GM23338 (cell line): Measurements from ENCODE around the gene PPM1H. TPM values are rescaled to one million over a fixed set of nuclear protein-coding genes. Genes with fewer than 3 reads are reported as not detected.

Experiments used
- ATAC-seq: fragments of 200-7000 bp; cut with Tn5 transposase; 3 replicates; pipeline ENCODE4 v1.9.1; 2020
- DNase-seq: peaks from one replicate; pipeline ENCODE4 v3.0.0-alpha.2; 2015; ENCODE audit warnings: low spot score
- H2AFZ ChIP-seq: fragments of 200-600 bp; sonication (generic); 2 replicates; pipeline ENCODE4 v1.8.0; 2016; ENCODE audit warnings: antibody characterized with exemption, mild to moderate bottlenecking, moderate library complexity
- H3F3A ChIP-seq: fragments of 200-600 bp; sonication (generic); replicated peaks from 2 replicates; pipeline ENCODE4 v1.8.0; 2017; ENCODE audit warnings: antibody characterized with exemption, mixed run types, low read depth
- H3K27ac ChIP-seq: fragments of 200-600 bp; sonication (generic); 2 replicates; pipeline ENCODE4 v1.6.1; 2016; ENCODE audit warnings: low read depth
- H3K27me3 ChIP-seq: fragments of 200-600 bp; sonication (generic); 2 replicates; pipeline ENCODE4 v1.8.0; 2016; ENCODE audit warnings: mild to moderate bottlenecking, mixed run types, moderate library complexity; ENCODE audit not compliant: insufficient read depth
- H3K36me3 ChIP-seq: fragments of 200-600 bp; sonication (generic); 2 replicates; pipeline ENCODE4 v1.8.0; 2016; ENCODE audit warnings: mild to moderate bottlenecking; ENCODE audit not compliant: insufficient read depth
- H3K4me1 ChIP-seq: fragments of 200-600 bp; sonication (generic); 2 replicates; pipeline ENCODE4 v1.8.0; 2016; ENCODE audit warnings: mild to moderate bottlenecking, moderate library complexity; ENCODE audit not compliant: insufficient read depth
- H3K4me2 ChIP-seq: fragments of 200-600 bp; sonication (generic); 2 replicates; pipeline ENCODE4 v1.7.1; 2017; ENCODE audit warnings: mixed run types
- H3K4me3 ChIP-seq: fragments of 200-600 bp; sonication (generic); 2 replicates; pipeline ENCODE4 v1.6.1; 2016; ENCODE audit warnings: mixed run types
- H3K79me2 ChIP-seq: fragments of 200-600 bp; sonication (generic); replicated peaks from 2 replicates; pipeline ENCODE4 v1.8.0; 2017; ENCODE audit warnings: mild to moderate bottlenecking; ENCODE audit not compliant: insufficient read depth
- H3K9me2 ChIP-seq: fragments of 200-600 bp; sonication (generic); 2 replicates; pipeline ENCODE4 v1.8.0; 2017; ENCODE audit not compliant: insufficient read depth
- H4K20me1 ChIP-seq: fragments of 200-600 bp; sonication (generic); replicated peaks from 2 replicates; pipeline ENCODE4 v1.8.0; 2017; ENCODE audit warnings: mild to moderate bottlenecking; ENCODE audit not compliant: insufficient read depth
- H3K27ac Mint-ChIP-seq: 2 replicates; pipeline ENCODE4 v1.8.0; 2020; ENCODE audit warnings: inconsistent platforms, mild to moderate bottlenecking, moderate library complexity, mixed read lengths
- H3K27me3 Mint-ChIP-seq: 3 replicates; pipeline ENCODE4 v1.8.0; 2022; ENCODE audit warnings: low read depth, mild to moderate bottlenecking, moderate library complexity, mixed read lengths, inconsistent platforms; ENCODE audit not compliant: insufficient read depth, poor library complexity
- H3K36me3 Mint-ChIP-seq: 3 replicates; pipeline ENCODE4 v1.8.0; 2021; ENCODE audit warnings: low read depth, mild to moderate bottlenecking, inconsistent platforms, moderate library complexity, mixed read lengths
- H3K4me1 Mint-ChIP-seq: 3 replicates; pipeline ENCODE4 v1.8.0; 2020; ENCODE audit warnings: mild to moderate bottlenecking, inconsistent platforms, mixed read lengths
- H3K4me3 Mint-ChIP-seq: 3 replicates; pipeline ENCODE4 v1.8.0; 2021; ENCODE audit warnings: moderate library complexity, mild to moderate bottlenecking, inconsistent platforms, mixed read lengths
- H3K9me3 Mint-ChIP-seq: 3 replicates; pipeline ENCODE4 v1.8.0; 2020; ENCODE audit warnings: moderate library complexity, mild to moderate bottlenecking, inconsistent platforms, mixed read lengths
- CREB1 ChIP-seq: fragments of 250-450 bp; sonication (Bioruptor Pico); IDR thresholded peaks from 2 replicates; pipeline ENCODE4 v1.5.0; 2020; ENCODE audit warnings: low read depth, mild to moderate bottlenecking, moderate library complexity
- EZH2 ChIP-seq: fragments of 200-600 bp; sonication (generic); IDR thresholded peaks from one replicate; pipeline ENCODE4 v1.8.0; 2017; ENCODE audit warnings: antibody characterized with exemption, mild to moderate bottlenecking, low read depth; ENCODE audit not compliant: unreplicated experiment
- EZH2phosphoT487 ChIP-seq: fragments of 200-600 bp; sonication (generic); IDR thresholded peaks from one replicate; pipeline ENCODE4 v1.8.1; 2018; ENCODE audit warnings: antibody characterized with exemption; ENCODE audit not compliant: unreplicated experiment
- JUNB ChIP-seq: IDR thresholded peaks from one replicate; pipeline ENCODE4 v1.6.1; 2016; ENCODE audit warnings: antibody characterized with exemption; ENCODE audit not compliant: unreplicated experiment
- NANOG ChIP-seq: IDR thresholded peaks from 2 replicates; pipeline ENCODE4 v1.6.1; 2016; ENCODE audit warnings: antibody characterized with exemption, borderline replicate concordance
- STAT1 ChIP-seq: IDR thresholded peaks from one replicate; pipeline ENCODE4 v1.6.1; 2016; ENCODE audit warnings: antibody characterized with exemption; ENCODE audit not compliant: unreplicated experiment
- ZNF331 ChIP-seq: fragments of 250-450 bp; sonication (Bioruptor Pico); IDR thresholded peaks from 2 replicates; pipeline ENCODE4 v1.5.0; 2020; ENCODE audit warnings: low read depth, mild to moderate bottlenecking, moderate library complexity
- polyA plus RNA-seq: library from polyadenylated mRNA; unstranded; fragments of >200 nt; fragmentation: Nextera tagmentation; extraction: Ambion mirVana; gene quantifications from 2 replicates; pipeline ENCODE4 v1.2.1, GENCODE V29; 2016
- total RNA-seq: library from RNA; depleted of rRNA; stranded (reverse); fragments of >200 nt; shearing (Covaris generic); gene quantifications from 2 replicates; pipeline ENCODE4 v1.2.3, GENCODE V29; 2014
- TF ChIP-seq, protein P1 (sequence below): fragments of 250-450 bp; sonication (Bioruptor Pico); IDR thresholded peaks from 2 replicates; pipeline ENCODE4 v1.5.0; 2020; ENCODE audit warnings: mild to moderate bottlenecking, moderate library complexity
- TF ChIP-seq, protein P2 (sequence below): IDR thresholded peaks from one replicate; pipeline ENCODE4 v1.6.1; 2018; ENCODE audit warnings: antibody characterized with exemption; ENCODE audit not compliant: unreplicated experiment

The PPM1H gene
- total and polyA plus RNA-seq, 2 experiments from 2014 or later = 11.4 to 41.2 TPM

DNA sequence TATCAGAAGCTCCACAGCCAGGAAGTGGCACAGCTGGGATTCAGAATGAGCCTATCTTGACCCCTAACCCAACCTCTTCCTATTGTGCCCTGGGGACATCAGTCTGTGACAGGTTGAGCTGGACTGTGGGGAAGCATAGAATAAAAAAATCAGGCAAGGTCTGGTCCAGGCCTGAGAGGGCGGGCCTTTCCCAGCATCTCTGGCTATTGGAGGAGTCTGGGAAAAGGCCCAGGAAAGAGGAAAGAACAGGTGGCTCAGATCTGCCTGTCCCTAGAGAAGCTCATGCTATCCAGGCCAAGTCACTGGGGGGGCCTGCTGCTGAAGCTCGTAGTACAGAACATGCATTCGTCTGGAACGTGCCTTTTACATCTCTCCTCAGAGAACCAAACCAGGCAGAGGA, 100.5 kb downstream of the PPM1H start (continued):
- TF ChIP-seq, protein P1, sequence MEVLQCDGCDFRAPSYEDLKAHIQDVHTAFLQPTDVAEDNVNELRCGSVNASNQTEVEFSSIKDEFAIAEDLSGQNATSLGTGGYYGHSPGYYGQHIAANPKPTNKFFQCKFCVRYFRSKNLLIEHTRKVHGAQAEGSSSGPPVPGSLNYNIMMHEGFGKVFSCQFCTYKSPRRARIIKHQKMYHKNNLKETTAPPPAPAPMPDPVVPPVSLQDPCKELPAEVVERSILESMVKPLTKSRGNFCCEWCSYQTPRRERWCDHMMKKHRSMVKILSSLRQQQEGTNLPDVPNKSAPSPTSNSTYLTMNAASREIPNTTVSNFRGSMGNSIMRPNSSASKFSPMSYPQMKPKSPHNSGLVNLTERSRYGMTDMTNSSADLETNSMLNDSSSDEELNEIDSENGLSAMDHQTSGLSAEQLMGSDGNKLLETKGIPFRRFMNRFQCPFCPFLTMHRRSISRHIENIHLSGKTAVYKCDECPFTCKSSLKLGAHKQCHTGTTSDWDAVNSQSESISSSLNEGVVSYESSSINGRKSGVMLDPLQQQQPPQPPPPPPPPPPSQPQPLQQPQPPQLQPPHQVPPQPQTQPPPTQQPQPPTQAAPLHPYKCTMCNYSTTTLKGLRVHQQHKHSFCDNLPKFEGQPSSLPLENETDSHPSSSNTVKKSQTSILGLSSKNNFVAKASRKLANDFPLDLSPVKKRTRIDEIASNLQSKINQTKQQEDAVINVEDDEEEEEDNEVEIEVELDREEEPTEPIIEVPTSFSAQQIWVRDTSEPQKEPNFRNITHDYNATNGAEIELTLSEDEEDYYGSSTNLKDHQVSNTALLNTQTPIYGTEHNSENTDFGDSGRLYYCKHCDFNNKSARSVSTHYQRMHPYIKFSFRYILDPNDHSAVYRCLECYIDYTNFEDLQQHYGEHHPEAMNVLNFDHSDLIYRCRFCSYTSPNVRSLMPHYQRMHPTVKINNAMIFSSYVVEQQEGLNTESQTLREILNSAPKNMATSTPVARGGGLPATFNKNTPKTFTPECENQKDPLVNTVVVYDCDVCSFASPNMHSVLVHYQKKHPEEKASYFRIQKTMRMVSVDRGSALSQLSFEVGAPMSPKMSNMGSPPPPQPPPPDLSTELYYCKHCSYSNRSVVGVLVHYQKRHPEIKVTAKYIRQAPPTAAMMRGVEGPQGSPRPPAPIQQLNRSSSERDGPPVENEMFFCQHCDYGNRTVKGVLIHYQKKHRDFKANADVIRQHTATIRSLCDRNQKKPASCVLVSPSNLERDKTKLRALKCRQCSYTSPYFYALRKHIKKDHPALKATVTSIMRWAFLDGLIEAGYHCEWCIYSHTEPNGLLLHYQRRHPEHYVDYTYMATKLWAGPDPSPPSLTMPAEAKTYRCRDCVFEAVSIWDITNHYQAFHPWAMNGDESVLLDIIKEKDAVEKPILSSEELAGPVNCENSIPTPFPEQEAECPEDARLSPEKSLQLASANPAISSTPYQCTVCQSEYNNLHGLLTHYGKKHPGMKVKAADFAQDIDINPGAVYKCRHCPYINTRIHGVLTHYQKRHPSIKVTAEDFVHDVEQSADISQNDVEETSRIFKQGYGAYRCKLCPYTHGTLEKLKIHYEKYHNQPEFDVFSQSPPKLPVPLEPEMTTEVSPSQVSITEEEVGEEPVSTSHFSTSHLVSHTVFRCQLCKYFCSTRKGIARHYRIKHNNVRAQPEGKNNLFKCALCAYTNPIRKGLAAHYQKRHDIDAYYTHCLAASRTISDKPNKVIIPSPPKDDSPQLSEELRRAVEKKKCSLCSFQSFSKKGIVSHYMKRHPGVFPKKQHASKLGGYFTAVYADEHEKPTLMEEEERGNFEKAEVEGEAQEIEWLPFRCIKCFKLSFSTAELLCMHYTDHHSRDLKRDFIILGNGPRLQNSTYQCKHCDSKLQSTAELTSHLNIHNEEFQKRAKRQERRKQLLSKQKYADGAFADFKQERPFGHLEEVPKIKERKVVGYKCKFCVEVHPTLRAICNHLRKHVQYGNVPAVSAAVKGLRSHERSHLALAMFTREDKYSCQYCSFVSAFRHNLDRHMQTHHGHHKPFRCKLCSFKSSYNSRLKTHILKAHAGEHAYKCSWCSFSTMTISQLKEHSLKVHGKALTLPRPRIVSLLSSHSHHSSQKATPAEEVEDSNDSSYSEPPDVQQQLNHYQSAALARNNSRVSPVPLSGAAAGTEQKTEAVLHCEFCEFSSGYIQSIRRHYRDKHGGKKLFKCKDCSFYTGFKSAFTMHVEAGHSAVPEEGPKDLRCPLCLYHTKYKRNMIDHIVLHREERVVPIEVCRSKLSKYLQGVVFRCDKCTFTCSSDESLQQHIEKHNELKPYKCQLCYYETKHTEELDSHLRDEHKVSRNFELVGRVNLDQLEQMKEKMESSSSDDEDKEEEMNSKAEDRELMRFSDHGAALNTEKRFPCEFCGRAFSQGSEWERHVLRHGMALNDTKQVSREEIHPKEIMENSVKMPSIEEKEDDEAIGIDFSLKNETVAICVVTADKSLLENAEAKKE (CRISPR knock-in tag) = no peak
- no peak for TF ChIP-seq CREB1 (CRISPR knock-in tag)
- TF ChIP-seq STAT1 = no peak
- no peak for TF ChIP-seq EZH2phosphoT487
- TF ChIP-seq EZH2 = no peak
- TF ChIP-seq NANOG = no peak
- TF ChIP-seq ZNF331 (CRISPR knock-in tag) = no peak

DNA sequence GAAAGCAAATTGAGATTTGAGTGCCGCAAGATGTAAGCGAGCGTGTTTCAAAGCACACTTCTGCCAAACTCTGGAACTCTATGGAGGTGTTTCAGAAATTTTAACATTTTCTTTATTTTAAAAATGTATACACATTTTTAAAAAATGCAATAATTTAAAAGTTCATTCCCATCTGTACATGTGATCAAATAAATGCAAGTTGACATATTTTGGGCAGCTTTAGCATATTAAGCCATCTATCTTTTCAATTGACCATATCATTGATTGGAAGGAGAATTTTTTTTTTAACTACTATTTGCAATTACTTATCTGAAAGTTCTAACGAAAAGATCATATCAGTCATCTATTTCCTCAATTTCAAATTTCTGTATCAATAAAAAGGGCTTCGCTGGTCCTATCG, 101.3 kb downstream of the PPM1H start:
- no peaks in the 10 kb centered on the region; the same call in 1 of the 2 replicates for H3K4me1 ChIP-seq
- H3K27ac ChIP-seq = no peak overlapping the region
- no peak overlapping the region for H3K4me2 ChIP-seq
- peaks cover 15% of the 10 kb centered on the region for H3K79me2 ChIP-seq
- ATAC-seq = no peak
- Mint-ChIP-seq H3K9me3 (no peaks in the 10 kb centered on the region), H3K4me1 (peaks cover 15% of the 10 kb centered on the region), H3K27ac (no peak overlapping the region), H3K4me3 (no peak overlapping the region), H3K27me3 (peaks cover 7% of the 10 kb centered on the region), H3K36me3 (peaks cover 11% of the 10 kb centered on the region; the same call in 2 of the 3 replicates)
- H3K36me3 ChIP-seq = peaks cover 10% of the 10 kb centered on the region; the same call in 1 of the 2 replicates
- DNase-seq = no peak
- H2AFZ ChIP-seq = no peak overlapping the region
- H3K4me3 ChIP-seq = no peak overlapping the region
- H3F3A ChIP-seq = no peaks in the 10 kb centered on the region
- H4K20me1 ChIP-seq = no peaks in the 10 kb centered on the region; the same call in none of the 2 replicates
- H3K27me3 ChIP-seq = no peaks in the 10 kb centered on the region
- 0 out of 2 replicates have a peak, but pooled peaks cover 4% of the 10 kb centered on the region for H3K9me2 ChIP-seq
- TF ChIP-seq, protein P2, sequence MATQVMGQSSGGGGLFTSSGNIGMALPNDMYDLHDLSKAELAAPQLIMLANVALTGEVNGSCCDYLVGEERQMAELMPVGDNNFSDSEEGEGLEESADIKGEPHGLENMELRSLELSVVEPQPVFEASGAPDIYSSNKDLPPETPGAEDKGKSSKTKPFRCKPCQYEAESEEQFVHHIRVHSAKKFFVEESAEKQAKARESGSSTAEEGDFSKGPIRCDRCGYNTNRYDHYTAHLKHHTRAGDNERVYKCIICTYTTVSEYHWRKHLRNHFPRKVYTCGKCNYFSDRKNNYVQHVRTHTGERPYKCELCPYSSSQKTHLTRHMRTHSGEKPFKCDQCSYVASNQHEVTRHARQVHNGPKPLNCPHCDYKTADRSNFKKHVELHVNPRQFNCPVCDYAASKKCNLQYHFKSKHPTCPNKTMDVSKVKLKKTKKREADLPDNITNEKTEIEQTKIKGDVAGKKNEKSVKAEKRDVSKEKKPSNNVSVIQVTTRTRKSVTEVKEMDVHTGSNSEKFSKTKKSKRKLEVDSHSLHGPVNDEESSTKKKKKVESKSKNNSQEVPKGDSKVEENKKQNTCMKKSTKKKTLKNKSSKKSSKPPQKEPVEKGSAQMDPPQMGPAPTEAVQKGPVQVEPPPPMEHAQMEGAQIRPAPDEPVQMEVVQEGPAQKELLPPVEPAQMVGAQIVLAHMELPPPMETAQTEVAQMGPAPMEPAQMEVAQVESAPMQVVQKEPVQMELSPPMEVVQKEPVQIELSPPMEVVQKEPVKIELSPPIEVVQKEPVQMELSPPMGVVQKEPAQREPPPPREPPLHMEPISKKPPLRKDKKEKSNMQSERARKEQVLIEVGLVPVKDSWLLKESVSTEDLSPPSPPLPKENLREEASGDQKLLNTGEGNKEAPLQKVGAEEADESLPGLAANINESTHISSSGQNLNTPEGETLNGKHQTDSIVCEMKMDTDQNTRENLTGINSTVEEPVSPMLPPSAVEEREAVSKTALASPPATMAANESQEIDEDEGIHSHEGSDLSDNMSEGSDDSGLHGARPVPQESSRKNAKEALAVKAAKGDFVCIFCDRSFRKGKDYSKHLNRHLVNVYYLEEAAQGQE = no peak
- TF ChIP-seq ZNF331 (CRISPR knock-in tag) (no peak), JUNB (no peak)
